GM04504 (cell line): Measurements from ENCODE around the gene STPG4.

Source experiments
- DNase-seq: peaks from one replicate; pipeline ENCODE4 v3.0.0-alpha.2; 2012; ENCODE audit warnings: low read depth

The STPG4 gene

GRCh38 chr2:47087051-47087450, 68.1 kb downstream of the STPG4 start:
- DNase-seq, result no peak

- DNase-seq, result no peak
Measured at GRCh38 chr2:47086571-47086970, 68.5 kb downstream of the STPG4 start.

GRCh38 chr2:47086054-47086471, 69.0 kb downstream of the STPG4 start:
- no peak for DNase-seq

GRCh38 chr2:47083886-47084687, 71.0 kb downstream of the STPG4 start:
- no peak for DNase-seq

- DNase-seq, result no peak
Measured at GRCh38 chr2:47083485-47083884, 71.6 kb downstream of the STPG4 start.

- no peak for DNase-seq
Measured at GRCh38 chr2:47083005-47083404, 72.1 kb downstream of the STPG4 start.

- no peak for DNase-seq
Measured at GRCh38 chr2:47080888-47081301, 74.2 kb downstream of the STPG4 start.

GRCh38 chr2:47079515-47080412, 75.3 kb downstream of the STPG4 start:
- no peak for DNase-seq

GRCh38 chr2:47078541-47079482, 76.3 kb downstream of the STPG4 start:
- DNase-seq, result no peak

- DNase-seq, result no peak
Measured at GRCh38 chr2:47077442-47078117, 77.5 kb downstream of the STPG4 start.

GRCh38 chr2:47076586-47077441, 78.3 kb downstream of the STPG4 start:
- peak; percentile 97 for DNase-seq

GRCh38 chr2:47076126-47076506, 79.0 kb downstream of the STPG4 start:
- no peak for DNase-seq

- DNase-seq, result no peak
Measured at GRCh38 chr2:47075361-47076125, 79.6 kb downstream of the STPG4 start.

GRCh38 chr2:47074691-47075090, 80.4 kb downstream of the STPG4 start:
- no peak for DNase-seq

- no peak for DNase-seq
Measured at GRCh38 chr2:47073641-47074040, 81.5 kb downstream of the STPG4 start.

- DNase-seq, result no peak
Measured at GRCh38 chr2:47073217-47073616, 81.9 kb downstream of the STPG4 start.

GRCh38 chr2:47072728-47073191, 82.3 kb downstream of the STPG4 start:
- DNase-seq, result no peak

GRCh38 chr2:47072018-47072691, 83.0 kb downstream of the STPG4 start:
- peak; percentile 91 for DNase-seq
